ENCODE measurements around the gene BMPR1B.

Gene BMPR1B

GRCh38 chr4:94889946-94890345 is 132.2 kb downstream of the BMPR1B start:
- no peak overlapping the region for H3K4me3 ChIP-seq (ENCODE audit: insufficient read depth, low read depth, low read length, poor library complexity, severe bottlenecking)
- H3K36me3 ChIP-seq (ENCODE audit: control insufficient read depth, insufficient read depth, low read length) = no peaks in the 10 kb centered on the region
- H3K27ac ChIP-seq (ENCODE audit: insufficient read depth, low read length, poor library complexity, severe bottlenecking) = no peak overlapping the region
- no peaks in the 10 kb centered on the region for H3K4me1 ChIP-seq (ENCODE audit: control insufficient read depth, insufficient read depth, low read length, poor library complexity, severe bottlenecking)
- no peaks in the 10 kb centered on the region for H3K27me3 ChIP-seq (replicated peaks; ENCODE audit: control insufficient read depth, insufficient read depth, low read length, poor library complexity, severe bottlenecking)
- DNase-seq = no peak
- H3K9me3 ChIP-seq (ENCODE audit: control insufficient read depth, low read length) = no peaks in the 10 kb centered on the region

GRCh38 chr4:94890579-94890978 is 132.8 kb downstream of the BMPR1B start:
- DNase-seq = no peak
- Histone ChIP-seq H3K36me3 (ENCODE audit: control insufficient read depth, insufficient read depth, low read length) (no peaks in the 10 kb centered on the region), H3K4me1 (ENCODE audit: control insufficient read depth, insufficient read depth, low read length, poor library complexity, severe bottlenecking) (no peaks in the 10 kb centered on the region), H3K4me3 (ENCODE audit: insufficient read depth, low read depth, low read length, poor library complexity, severe bottlenecking) (no peak overlapping the region), H3K27ac (ENCODE audit: insufficient read depth, low read length, poor library complexity, severe bottlenecking) (no peak overlapping the region), H3K9me3 (ENCODE audit: control insufficient read depth, low read length) (no peaks in the 10 kb centered on the region), H3K27me3 (replicated peaks; ENCODE audit: control insufficient read depth, insufficient read depth, low read length, poor library complexity, severe bottlenecking) (no peaks in the 10 kb centered on the region)

- H3K27me3 ChIP-seq (replicated peaks; ENCODE audit: control insufficient read depth, insufficient read depth, low read length, poor library complexity, severe bottlenecking) = no peaks in the 10 kb centered on the region
- H3K36me3 ChIP-seq (ENCODE audit: control insufficient read depth, insufficient read depth, low read length) = no peaks in the 10 kb centered on the region
- no peak for DNase-seq
- no peaks in the 10 kb centered on the region for H3K9me3 ChIP-seq (ENCODE audit: control insufficient read depth, low read length)
- no peaks in the 10 kb centered on the region for H3K4me1 ChIP-seq (ENCODE audit: control insufficient read depth, insufficient read depth, low read length, poor library complexity, severe bottlenecking)
- no peak overlapping the region for H3K4me3 ChIP-seq (ENCODE audit: insufficient read depth, low read depth, low read length, poor library complexity, severe bottlenecking)
- H3K27ac ChIP-seq (ENCODE audit: insufficient read depth, low read length, poor library complexity, severe bottlenecking) = no peak overlapping the region
Observed at GRCh38 chr4:94892051-94892450, 134.3 kb downstream of the BMPR1B start.

- Histone ChIP-seq H3K9me3 (ENCODE audit: control insufficient read depth, low read length) (no peaks in the 10 kb centered on the region), H3K27me3 (replicated peaks; ENCODE audit: control insufficient read depth, insufficient read depth, low read length, poor library complexity, severe bottlenecking) (no peaks in the 10 kb centered on the region), H3K36me3 (ENCODE audit: control insufficient read depth, insufficient read depth, low read length) (no peaks in the 10 kb centered on the region), H3K27ac (ENCODE audit: insufficient read depth, low read length, poor library complexity, severe bottlenecking) (no peak overlapping the region), H3K4me3 (ENCODE audit: insufficient read depth, low read depth, low read length, poor library complexity, severe bottlenecking) (no peak overlapping the region), H3K4me1 (ENCODE audit: control insufficient read depth, insufficient read depth, low read length, poor library complexity, severe bottlenecking) (no peaks in the 10 kb centered on the region)
- DNase-seq = no peak
Observed at GRCh38 chr4:94895081-94895480, 137.3 kb downstream of the BMPR1B start.

GRCh38 chr4:94897023-94897422 is 139.3 kb downstream of the BMPR1B start:
- H3K4me1 ChIP-seq (ENCODE audit: control insufficient read depth, insufficient read depth, low read length, poor library complexity, severe bottlenecking) = no peaks in the 10 kb centered on the region
- DNase-seq = no peak
- no peak overlapping the region for H3K27ac ChIP-seq (ENCODE audit: insufficient read depth, low read length, poor library complexity, severe bottlenecking)
- no peaks in the 10 kb centered on the region for H3K27me3 ChIP-seq (replicated peaks; ENCODE audit: control insufficient read depth, insufficient read depth, low read length, poor library complexity, severe bottlenecking)
- H3K4me3 ChIP-seq (ENCODE audit: insufficient read depth, low read depth, low read length, poor library complexity, severe bottlenecking) = no peak overlapping the region
- H3K9me3 ChIP-seq (ENCODE audit: control insufficient read depth, low read length) = no peaks in the 10 kb centered on the region
- no peaks in the 10 kb centered on the region for H3K36me3 ChIP-seq (ENCODE audit: control insufficient read depth, insufficient read depth, low read length)

- no peaks in the 10 kb centered on the region for H3K9me3 ChIP-seq (ENCODE audit: control insufficient read depth, low read length)
- H3K27ac ChIP-seq (ENCODE audit: insufficient read depth, low read length, poor library complexity, severe bottlenecking) = no peak overlapping the region
- H3K4me1 ChIP-seq (ENCODE audit: control insufficient read depth, insufficient read depth, low read length, poor library complexity, severe bottlenecking) = no peaks in the 10 kb centered on the region
- no peak overlapping the region for H3K4me3 ChIP-seq (ENCODE audit: insufficient read depth, low read depth, low read length, poor library complexity, severe bottlenecking)
- no peak for DNase-seq
- H3K36me3 ChIP-seq (ENCODE audit: control insufficient read depth, insufficient read depth, low read length) = no peaks in the 10 kb centered on the region
- H3K27me3 ChIP-seq (replicated peaks; ENCODE audit: control insufficient read depth, insufficient read depth, low read length, poor library complexity, severe bottlenecking) = no peaks in the 10 kb centered on the region
Observed at GRCh38 chr4:94905511-94905910, 147.8 kb downstream of the BMPR1B start.

GRCh38 chr4:94909645-94910044 is 151.9 kb downstream of the BMPR1B start:
- H3K27ac ChIP-seq (ENCODE audit: insufficient read depth, low read length, poor library complexity, severe bottlenecking) = no peak overlapping the region
- H3K4me1 ChIP-seq (ENCODE audit: control insufficient read depth, insufficient read depth, low read length, poor library complexity, severe bottlenecking) = peaks cover 10% of the 10 kb centered on the region
- H3K4me3 ChIP-seq (ENCODE audit: insufficient read depth, low read depth, low read length, poor library complexity, severe bottlenecking) = no peak overlapping the region
- H3K27me3 ChIP-seq (replicated peaks; ENCODE audit: control insufficient read depth, insufficient read depth, low read length, poor library complexity, severe bottlenecking) = no peaks in the 10 kb centered on the region
- no peaks in the 10 kb centered on the region for H3K36me3 ChIP-seq (ENCODE audit: control insufficient read depth, insufficient read depth, low read length)
- no peaks in the 10 kb centered on the region for H3K9me3 ChIP-seq (ENCODE audit: control insufficient read depth, low read length)
- DNase-seq = no peak

GRCh38 chr4:94911106-94911505 is 153.4 kb downstream of the BMPR1B start:
- Histone ChIP-seq H3K4me3 (ENCODE audit: insufficient read depth, low read depth, low read length, poor library complexity, severe bottlenecking) (no peak overlapping the region), H3K9me3 (ENCODE audit: control insufficient read depth, low read length) (no peaks in the 10 kb centered on the region), H3K27me3 (replicated peaks; ENCODE audit: control insufficient read depth, insufficient read depth, low read length, poor library complexity, severe bottlenecking) (no peaks in the 10 kb centered on the region), H3K4me1 (ENCODE audit: control insufficient read depth, insufficient read depth, low read length, poor library complexity, severe bottlenecking) (peaks cover 10% of the 10 kb centered on the region), H3K36me3 (ENCODE audit: control insufficient read depth, insufficient read depth, low read length) (no peaks in the 10 kb centered on the region), H3K27ac (ENCODE audit: insufficient read depth, low read length, poor library complexity, severe bottlenecking) (no peak overlapping the region)
- no peak for DNase-seq

- Histone ChIP-seq H3K4me1 (ENCODE audit: control insufficient read depth, insufficient read depth, low read length, poor library complexity, severe bottlenecking) (peaks cover 10% of the 10 kb centered on the region), H3K27me3 (replicated peaks; ENCODE audit: control insufficient read depth, insufficient read depth, low read length, poor library complexity, severe bottlenecking) (no peaks in the 10 kb centered on the region), H3K27ac (ENCODE audit: insufficient read depth, low read length, poor library complexity, severe bottlenecking) (no peak overlapping the region), H3K4me3 (ENCODE audit: insufficient read depth, low read depth, low read length, poor library complexity, severe bottlenecking) (no peak overlapping the region), H3K36me3 (ENCODE audit: control insufficient read depth, insufficient read depth, low read length) (no peaks in the 10 kb centered on the region), H3K9me3 (ENCODE audit: control insufficient read depth, low read length) (no peaks in the 10 kb centered on the region)
- no peak for DNase-seq
Observed at GRCh38 chr4:94912606-94913005, 154.9 kb downstream of the BMPR1B start.

GRCh38 chr4:94913316-94913715 is 155.6 kb downstream of the BMPR1B start:
- Histone ChIP-seq H3K36me3 (ENCODE audit: control insufficient read depth, insufficient read depth, low read length) (no peaks in the 10 kb centered on the region), H3K27me3 (replicated peaks; ENCODE audit: control insufficient read depth, insufficient read depth, low read length, poor library complexity, severe bottlenecking) (no peaks in the 10 kb centered on the region), H3K9me3 (ENCODE audit: control insufficient read depth, low read length) (no peaks in the 10 kb centered on the region), H3K4me3 (ENCODE audit: insufficient read depth, low read depth, low read length, poor library complexity, severe bottlenecking) (no peak overlapping the region), H3K4me1 (ENCODE audit: control insufficient read depth, insufficient read depth, low read length, poor library complexity, severe bottlenecking) (peaks cover 10% of the 10 kb centered on the region), H3K27ac (ENCODE audit: insufficient read depth, low read length, poor library complexity, severe bottlenecking) (no peak overlapping the region)
- DNase-seq = no peak

GRCh38 chr4:94917146-94917545 is 159.4 kb downstream of the BMPR1B start:
- H3K9me3 ChIP-seq (ENCODE audit: control insufficient read depth, low read length) = no peaks in the 10 kb centered on the region
- peaks cover 10% of the 10 kb centered on the region for H3K4me1 ChIP-seq (ENCODE audit: control insufficient read depth, insufficient read depth, low read length, poor library complexity, severe bottlenecking)
- H3K4me3 ChIP-seq (ENCODE audit: insufficient read depth, low read depth, low read length, poor library complexity, severe bottlenecking) = no peak overlapping the region
- no peak overlapping the region for H3K27ac ChIP-seq (ENCODE audit: insufficient read depth, low read length, poor library complexity, severe bottlenecking)
- DNase-seq = no peak
- no peaks in the 10 kb centered on the region for H3K36me3 ChIP-seq (ENCODE audit: control insufficient read depth, insufficient read depth, low read length)
- no peaks in the 10 kb centered on the region for H3K27me3 ChIP-seq (replicated peaks; ENCODE audit: control insufficient read depth, insufficient read depth, low read length, poor library complexity, severe bottlenecking)
